ENCODE results near the gene DDX53.

DNA sequence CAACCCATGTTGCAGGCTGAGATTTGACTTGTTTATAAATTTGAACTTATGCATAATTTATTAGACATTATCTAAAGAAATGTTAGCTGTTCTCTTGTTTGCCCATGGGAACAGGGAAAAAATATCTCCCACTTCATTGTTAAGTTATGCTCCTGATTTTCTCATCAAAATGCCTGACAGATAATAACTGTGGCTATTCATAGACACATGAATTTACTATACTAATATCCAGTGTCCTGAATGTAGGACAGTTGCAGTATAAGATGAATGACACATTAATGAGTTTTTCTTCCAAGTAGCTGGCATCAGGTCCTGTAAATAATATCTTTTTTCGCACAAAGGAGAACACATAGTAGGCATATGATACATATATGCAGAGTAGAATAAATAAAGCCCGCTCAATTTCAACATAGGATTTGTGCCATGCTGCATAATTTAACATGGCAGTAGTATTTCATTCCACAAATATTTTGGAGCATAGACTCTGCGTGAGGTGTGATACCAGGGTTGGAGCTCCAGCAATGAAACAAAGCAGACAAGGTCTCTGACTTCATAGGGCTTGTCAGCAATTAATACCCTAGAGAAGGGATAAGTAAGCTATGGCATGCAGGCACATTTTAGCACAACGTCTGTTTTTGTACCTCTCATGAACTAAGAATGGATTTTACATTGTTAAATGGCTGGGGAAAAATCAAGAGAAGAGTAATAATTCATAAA lies 40.4 kb upstream of the DDX53 start:
- TF ChIP-seq, protein P1, sequence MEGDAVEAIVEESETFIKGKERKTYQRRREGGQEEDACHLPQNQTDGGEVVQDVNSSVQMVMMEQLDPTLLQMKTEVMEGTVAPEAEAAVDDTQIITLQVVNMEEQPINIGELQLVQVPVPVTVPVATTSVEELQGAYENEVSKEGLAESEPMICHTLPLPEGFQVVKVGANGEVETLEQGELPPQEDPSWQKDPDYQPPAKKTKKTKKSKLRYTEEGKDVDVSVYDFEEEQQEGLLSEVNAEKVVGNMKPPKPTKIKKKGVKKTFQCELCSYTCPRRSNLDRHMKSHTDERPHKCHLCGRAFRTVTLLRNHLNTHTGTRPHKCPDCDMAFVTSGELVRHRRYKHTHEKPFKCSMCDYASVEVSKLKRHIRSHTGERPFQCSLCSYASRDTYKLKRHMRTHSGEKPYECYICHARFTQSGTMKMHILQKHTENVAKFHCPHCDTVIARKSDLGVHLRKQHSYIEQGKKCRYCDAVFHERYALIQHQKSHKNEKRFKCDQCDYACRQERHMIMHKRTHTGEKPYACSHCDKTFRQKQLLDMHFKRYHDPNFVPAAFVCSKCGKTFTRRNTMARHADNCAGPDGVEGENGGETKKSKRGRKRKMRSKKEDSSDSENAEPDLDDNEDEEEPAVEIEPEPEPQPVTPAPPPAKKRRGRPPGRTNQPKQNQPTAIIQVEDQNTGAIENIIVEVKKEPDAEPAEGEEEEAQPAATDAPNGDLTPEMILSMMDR (IDR thresholded peaks at IDR 0.05), result no peak
- no peak for TF ChIP-seq POLR2A (IDR thresholded peaks at IDR 0.05)

Data from breast epithelium (tissue), 3 donors.